Right forelimb (tissue), 1 donor: Measurements from ENCODE around the gene NAPA.
A peak's percentile ranks its signal among the peaks of the same experiment; 100 is the strongest.
"Not testable (repeated sequence)": the region's sequence is repeated elsewhere in the genome, so short reads cannot be mapped to it uniquely, and the experiment has no call there.

Source experiments
- DNase-seq: peaks from one replicate; pipeline ENCODE4 v3.0.0-alpha.2; 2018

The NAPA gene

GRCh38 chr19:47499371-47499770 is 15.5 kb downstream of the NAPA start:
- no peak for DNase-seq

DNA sequence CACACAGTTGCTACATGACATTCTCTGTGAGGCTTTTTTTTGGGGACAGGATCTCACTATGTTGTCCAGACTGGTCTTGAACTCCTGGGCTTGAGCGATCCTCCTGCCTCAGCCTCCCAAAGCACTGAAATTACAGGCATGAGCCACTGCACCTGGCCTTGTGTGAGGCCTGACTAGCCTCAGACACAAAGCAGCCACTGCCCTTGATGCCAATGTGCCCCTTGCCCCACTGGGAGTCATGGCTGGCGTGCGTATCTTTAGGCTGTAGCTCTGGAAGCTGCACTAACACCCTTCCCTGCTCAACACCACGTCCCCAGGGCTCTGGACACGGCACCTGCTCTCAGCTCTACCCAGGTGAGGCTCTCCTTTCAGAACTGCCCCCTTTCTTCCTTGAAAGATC is 16.3 kb downstream of the NAPA start:
- DNase-seq = no peak

DNA sequence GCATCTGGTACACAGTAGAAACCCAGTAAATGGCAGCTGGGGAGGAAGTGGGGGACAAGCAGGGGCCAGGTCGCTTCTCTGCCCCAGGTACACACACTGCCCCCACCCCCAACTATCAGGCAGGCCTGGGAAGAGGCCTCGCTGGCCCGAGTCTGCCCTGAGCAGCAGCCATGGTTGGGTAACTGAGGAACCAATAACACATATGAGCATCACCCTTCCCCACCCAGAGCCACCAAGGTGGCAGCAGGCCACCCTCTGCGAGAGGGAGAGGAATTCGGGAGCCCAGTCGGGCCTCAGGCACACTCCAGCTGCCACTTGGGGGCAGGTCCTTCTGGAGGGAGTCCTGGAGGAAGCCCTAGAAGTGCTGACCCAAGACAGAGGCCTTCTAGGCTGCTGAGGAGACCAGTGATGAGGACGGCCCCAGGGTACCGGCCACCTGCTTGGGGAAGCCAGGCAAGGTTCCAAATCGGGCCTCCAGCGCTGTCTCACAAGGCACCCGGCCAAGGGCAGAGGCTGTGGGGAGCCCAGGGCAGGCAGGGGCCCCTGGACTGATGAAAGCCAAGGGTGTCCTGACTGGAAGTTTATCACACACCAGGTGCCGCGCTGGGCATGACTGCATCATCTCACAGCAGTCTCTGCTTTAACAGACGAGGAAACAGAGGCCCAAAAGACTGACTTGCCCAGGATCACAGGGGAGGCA is 16.9 kb downstream of the NAPA start:
- no peak for DNase-seq

DNA sequence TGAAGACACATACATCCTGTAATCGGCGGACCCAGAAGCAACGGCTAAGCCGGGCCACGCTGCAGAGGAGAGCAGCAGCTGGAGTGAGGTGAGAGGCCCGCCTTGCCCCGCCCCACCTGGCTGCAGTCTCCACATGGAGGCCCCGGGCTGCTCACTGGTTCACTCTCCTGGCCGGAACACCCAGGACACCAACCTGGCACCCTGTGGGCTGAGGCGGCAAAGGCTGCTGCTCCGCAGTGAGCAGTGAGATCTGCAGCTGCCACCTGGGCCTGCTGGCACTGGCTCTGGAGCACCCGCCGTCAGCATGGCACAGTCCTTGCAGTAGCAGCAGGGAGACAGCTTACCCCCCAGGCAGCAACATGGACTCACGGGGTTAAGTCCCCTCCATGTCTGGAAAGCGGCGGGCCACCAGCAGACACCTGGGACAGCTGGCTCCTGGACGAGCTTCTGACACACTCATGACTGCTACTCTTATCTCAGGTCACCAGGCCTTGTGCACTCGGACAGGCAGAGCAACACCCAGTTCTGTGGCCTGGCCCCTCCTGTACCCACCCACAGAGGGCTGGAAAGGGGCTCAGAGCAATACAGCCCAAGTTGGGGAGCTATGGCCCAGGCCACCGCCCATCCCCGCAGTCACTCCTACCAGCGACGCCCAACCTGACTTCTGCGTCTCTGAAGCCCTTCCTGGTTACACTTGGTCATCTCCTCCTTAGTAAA is 17.7 kb downstream of the NAPA start:
- DNase-seq = no peak

- no peak for DNase-seq
Measured at GRCh38 chr19:47495478-47496372, 19.1 kb downstream of the NAPA start.

- DNase-seq = peak; percentile 75
Measured at GRCh38 chr19:47494729-47495128, 20.1 kb downstream of the NAPA start.

DNA sequence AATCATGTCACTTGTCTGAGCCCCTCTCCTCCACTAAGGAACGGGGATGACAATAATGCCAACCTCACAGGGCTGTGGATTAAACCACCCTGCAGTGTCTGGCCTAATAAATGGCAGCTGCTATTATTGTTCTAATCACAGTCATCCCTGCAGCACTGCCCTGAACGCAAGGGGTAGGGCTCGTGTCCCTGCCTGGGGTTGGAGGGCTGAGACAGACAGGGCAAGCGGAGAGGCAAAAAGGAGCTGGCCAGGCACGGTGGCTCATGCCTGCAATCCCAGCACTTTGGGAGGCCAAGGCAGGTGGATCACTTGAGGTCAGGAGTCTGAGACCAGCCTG is 20.7 kb downstream of the NAPA start:
- DNase-seq = no peak

GRCh38 chr19:47493378-47494210 is 21.3 kb downstream of the NAPA start:
- no peak for DNase-seq

- no peak for DNase-seq
Measured at GRCh38 chr19:47492571-47493377, 22.1 kb downstream of the NAPA start.

DNA sequence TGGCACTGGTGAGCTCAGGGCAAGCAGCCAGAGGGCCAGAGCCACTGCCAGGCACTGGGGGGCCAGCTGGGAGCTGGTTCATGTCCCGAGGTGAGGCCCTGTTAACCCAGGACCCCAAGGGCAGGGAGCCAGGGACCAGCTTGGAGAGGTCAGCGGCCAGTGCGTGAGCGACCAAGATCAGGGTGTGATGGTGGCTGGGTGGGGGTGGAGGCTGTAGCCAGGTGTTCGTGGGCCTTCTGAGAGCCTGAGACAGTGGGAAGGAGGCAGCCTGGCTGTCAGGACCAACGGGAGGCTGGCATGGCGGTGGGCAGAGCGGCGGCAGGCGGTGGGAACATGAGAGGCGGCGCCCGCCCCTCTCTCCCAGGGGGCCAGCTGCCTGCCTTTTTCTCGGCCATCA is 22.7 kb downstream of the NAPA start:
- no peak for DNase-seq

- no peak for DNase-seq
Measured at GRCh38 chr19:47491358-47492136, 23.3 kb downstream of the NAPA start.

DNA sequence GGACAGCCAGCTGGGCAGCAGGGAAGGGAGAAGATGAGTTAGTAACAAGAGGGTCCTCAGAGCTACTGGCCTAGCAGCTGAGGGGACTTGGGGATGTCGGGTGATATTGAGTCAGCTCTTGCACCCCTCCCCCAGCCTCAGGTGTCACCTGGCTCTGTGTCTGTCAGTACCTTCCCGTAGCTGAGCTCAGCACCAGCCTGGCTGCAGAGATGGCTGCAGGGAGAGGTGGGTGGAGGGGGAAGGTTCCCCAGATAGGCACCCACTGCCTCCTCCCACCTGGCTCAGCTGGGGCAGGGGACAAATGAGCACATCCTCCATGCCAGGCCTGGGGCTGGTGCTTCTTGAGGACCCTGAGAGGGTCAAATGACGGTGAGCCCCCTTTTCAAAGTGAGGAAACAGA is 24.0 kb downstream of the NAPA start:
- no peak for DNase-seq

GRCh38 chr19:47490031-47490430 is 24.8 kb downstream of the NAPA start:
- DNase-seq = no peak

DNA sequence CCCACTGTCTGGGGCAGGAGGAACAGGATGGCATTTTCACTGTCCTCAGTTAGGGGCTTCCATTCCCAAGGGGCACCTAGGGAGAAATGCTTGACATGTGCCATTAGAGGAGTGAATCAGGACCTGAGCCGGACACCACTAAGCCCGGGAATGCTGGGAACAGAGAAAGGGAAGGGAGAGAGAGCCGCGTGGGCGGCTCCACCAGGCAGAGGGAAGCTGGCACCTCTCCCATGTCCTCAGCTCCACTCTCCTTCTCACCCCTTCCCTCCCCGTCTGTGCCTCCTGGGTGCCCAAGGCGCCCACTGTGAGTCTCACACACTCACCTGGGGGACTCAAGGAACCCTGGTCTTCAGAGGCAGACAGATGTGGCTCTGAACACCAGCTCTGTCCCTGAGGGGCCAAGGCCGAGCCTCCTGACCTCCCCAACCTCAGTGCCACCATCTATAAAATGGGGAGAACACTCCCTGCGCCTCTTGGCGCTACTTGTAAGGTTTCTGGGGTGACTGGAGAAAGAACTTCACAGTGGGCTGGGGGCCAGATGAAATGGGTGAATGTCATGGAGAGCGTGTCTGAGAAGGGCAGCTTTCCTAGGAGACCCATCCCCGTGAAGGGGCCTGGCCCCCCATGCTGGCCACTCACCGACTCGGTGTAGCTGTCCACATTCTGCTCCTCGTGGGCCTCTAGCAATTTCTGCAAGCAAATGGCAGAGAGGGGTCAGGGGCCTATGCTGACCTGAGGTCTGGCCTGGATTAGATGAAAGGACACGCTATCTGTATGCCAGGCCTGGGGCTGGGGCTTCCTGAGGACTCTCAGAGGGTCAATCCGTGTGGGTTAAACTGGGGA is 25.6 kb downstream of the NAPA start:
- DNase-seq = no peak

DNA sequence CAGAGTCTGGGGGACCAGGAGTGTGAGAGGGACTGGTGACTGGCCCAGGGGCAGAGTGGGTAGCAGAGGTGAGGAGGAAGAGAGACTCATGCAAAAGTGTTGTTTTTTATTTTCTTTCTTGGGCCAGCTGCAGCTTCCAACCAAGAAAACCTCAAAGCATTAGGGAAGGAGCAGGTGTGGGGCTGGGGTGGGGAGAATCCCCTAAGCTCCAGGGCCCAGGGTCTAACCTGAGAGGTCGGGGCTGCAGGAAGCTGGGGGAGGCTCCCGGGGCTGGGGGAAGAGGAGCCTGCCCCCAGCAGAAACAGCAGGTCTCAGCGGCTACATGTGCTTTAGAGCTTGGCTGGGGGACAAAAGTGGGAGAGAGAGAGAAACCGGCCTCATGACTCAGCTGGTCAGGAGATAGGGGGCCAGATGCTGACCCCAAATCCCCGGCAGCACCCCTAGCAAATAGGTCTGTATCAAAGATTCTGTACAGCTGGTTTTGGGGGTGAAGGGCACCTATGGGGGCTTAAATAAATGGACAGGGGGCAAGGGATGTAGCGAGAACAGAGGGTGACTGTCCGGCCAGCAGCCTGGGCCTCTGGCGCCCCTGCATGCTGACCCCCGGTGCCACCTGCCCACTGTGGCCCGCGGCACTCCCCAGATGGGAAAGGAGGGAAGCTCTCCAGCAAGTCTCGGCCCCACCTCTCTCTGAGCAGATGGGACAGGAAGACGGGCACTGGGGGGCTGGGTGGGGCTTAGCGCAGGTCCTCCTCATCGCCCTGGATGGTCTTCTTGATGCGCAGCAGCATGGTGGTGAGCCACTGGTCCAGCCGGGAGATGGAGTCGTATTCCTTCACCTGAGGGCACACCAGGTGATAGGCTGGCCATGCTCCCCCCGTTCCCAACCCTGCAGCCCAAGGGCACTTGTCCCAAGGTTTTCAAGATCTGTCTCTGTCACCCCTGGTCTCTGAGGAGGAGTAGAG is 27.0 kb downstream of the NAPA start:
- no peak for DNase-seq

DNA sequence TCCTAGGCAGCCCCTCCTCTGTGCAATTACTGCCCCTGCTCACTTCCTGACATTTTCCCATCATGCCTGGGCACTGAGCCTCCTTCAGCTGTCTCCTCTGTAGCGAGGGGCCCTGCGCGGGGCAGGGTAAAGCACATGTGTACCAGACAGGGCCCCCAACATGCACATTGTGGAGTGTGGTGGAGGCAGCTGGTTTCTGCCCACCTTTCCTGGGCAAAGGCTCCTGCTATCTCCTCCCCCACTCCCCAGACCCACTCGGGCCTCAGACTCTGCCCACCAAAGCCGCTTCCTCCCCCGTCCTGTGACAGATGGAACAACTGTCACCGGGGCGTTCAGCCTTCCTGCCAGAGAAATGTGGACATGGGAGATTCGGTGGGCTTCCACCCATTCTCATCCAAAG is 28.0 kb downstream of the NAPA start:
- DNase-seq = no peak

DNA sequence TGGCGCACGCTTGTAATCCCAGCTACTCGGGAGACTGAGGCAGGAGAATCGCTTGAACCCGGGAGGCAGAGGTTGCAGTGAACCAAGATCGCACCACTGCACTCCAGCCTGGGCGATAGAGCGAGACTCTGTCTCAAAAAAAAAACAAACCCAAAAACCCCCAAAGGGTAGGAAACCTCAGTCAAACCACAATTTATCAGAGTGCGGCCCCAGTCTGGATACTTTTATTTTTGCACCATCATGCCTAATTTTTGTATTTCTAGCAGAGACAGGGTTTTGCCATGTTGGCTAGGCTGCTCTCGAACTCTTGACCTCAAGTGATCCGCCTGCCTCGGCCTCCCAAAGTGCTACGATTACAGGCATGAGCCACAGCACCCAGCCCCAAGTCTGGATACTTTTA is 28.6 kb downstream of the NAPA start:
- not testable (repeated sequence) for DNase-seq

DNA sequence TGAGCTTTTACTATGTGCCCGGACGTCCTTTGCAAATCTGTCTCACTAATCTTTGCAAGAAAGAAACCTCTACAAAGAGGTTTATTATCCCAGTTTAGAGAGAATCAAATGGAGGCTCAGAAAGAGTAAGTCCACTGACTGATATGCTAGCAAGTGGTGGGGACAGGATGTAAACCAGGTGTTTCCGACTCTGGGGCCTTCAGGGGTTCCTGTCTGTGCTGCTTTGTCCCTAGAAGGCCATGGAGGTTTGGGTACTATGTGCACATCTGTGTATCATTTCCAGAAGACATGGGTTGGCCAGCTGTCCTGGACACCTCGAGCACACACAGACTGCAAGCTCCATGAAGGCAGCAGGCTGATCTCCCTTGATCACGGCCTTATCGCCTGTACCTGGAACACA is 29.7 kb downstream of the NAPA start:
- no peak for DNase-seq
